Activated CD4-positive, alpha-beta T cell treated with anti-CD3 and anti-CD28 coated beads, Interleukin-2, amount 50 U/mL, for 48 hours (primary cell): Measurements from ENCODE around the gene OR2AK2.

ENCODE experiments used
- DNase-seq, 2 experiments: peaks; one replicate each; pipeline ENCODE4 v3.0.0-alpha.2; 2020

The OR2AK2 gene

GRCh38 chr1:247964933-247965332, at the start of gene OR2AK2:
TSS of gene OR2AK2 (plus strand) at chr1:247965233. CDS start at chr1:247965377, 144 bp downstream.
- DNase-seq = no peak

- no peak for DNase-seq
Observed at GRCh38 chr1:247919952-247920351, 45.1 kb upstream of the OR2AK2 start, which contains the start of gene OR2T8. TSS of gene OR2T8 (plus strand) at chr1:247920252. CDS start at chr1:247921018, 766 bp downstream.

DNA sequence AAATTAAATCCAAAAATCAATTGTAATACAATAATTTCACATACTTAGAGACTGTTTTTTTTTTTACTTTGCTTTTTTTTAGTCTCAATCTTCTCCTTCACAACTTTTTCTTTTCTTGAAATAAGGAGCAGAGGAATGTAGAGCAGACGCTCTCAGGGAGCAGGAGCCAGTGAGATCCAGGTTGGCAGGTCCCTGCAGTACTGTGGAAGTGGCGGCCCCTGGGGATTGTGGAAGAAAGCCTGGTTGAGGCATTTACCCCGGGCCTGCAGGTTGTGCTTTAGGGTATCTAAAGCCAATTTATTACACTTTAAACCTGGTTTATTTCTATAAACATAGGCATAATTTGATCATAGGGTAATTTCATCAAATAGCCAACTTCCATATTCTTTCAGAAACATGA, 41.1 kb upstream of the OR2AK2 start:
- DNase-seq = no peak

GRCh38 chr1:247924868-247925267, 40.2 kb upstream of the OR2AK2 start, which contains the start of gene OR2AJ1:
TSS of gene OR2AJ1 (plus strand) at chr1:247924889. CDS start at chr1:247933769, 8,880 bp downstream.
- no peak for DNase-seq

DNA sequence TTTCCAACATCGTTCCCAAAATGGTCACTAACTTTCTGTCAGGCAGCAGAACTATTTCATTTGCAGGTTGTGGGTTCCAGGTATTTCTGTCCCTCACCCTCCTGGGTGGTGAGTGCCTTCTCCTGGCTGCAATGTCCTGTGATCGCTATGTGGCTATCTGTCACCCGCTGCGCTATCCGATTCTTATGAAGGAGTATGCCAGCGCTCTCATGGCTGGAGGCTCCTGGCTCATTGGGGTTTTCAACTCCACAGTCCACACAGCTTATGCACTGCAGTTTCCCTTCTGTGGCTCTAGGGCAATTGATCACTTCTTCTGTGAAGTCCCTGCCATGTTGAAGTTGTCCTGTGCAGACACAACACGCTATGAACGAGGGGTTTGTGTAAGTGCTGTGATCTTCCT, 31.0 kb upstream of the OR2AK2 start:
- DNase-seq = no peak

- no peak for DNase-seq
Observed at GRCh38 chr1:247935781-247936180, 29.3 kb upstream of the OR2AK2 start.

DNA sequence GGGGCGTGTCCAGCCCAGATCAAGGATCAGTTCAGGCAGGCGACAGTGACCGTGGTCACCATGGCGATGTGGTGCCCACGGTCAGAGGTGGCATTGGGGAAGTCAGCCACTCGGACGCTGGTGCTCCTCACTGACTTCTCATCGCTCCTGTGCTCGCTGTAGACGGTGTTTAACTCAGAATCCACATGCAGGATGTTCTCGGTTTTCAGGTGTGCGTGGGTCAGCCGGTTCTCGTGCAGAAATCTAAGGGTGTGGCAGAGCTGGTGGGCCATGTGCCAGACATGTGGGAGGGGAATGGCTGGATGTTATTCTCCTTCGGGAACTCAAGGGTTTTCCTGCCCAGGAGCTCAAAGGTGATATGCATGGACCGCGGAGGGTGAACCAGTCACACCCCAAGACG, 28.6 kb upstream of the OR2AK2 start:
- DNase-seq = no peak

DNA sequence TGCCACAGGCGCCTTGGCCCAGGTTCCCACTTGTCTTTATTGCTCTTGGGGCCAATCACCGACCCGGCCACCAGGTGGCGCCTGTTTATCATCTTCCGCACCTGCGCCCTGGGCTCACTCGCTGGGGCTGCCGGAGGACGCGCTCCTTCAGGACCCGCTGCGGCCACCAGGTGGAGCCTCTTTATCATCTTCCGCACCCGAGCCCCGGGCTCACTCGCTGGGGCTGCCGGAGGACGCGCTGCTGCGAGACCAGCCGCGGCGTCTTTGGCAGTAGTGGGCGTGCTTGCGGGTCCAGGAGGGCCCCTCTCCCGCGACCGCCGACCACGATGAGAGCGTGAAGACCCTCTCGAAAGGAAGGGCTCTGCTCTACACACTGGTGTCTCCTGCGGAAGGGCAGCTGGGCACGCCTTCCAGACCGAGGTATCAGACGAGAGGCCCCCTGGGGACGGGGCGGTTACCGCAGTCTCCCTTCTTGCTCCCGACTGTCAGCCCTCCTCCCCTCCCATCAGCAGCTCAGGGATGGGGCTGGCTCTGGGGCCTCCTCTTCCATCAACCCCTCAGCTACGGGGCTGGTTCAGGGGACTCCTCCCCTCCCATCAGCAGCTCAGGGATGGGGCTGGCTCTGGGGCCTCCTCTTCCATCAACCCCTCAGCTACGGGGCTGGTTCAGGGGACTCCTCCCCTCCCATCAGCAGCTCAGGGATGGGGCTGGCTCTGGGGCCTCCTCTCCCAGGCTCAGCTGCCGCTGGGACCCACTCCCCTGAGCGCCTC, 27.9 kb upstream of the OR2AK2 start:
- peak; percentile 71 to 74 for DNase-seq

DNA sequence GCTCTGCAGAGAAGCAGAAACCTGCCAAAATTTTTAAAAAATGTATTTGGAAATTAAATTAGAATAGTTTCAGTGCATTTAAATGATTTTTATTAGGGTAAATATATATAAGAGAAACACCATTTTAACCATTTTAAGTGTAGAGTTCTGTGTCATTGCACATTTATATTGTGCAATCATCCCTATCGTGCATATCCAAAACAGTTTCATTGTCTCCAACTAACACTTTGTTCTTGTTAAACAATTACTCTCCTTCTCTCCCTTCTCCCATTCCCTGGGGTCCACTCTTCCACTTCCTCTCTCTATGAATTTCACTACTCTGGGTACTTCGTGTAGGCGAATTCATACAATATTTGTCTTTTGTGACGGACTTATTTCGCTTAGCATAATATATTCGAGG, 22.4 kb upstream of the OR2AK2 start:
- DNase-seq = no peak

- no peak for DNase-seq
Observed at GRCh38 chr1:247948558-247948957, 16.5 kb upstream of the OR2AK2 start, which contains the start of gene OR2L8. TSS of gene OR2L8 (plus strand) at chr1:247948858. CDS start at chr1:247948858, 0 bp downstream.

DNA sequence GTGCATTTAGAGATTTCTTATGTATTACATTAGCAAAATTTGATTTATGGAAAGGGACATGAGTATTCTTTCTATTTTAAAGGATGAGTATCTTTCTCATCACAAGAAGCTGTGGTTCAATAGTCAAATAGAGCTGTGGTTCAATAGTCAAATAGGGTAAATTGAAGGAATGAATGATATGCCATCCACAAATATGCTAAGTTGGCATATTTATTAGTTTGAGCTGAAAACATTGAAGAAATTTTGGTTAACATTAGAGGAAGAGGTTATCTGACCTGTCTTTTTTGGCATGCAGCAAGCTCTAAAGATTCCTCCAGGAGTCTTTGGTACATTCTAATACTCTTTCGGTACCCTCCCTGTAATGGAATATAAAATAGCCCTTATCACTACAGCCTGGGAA, 11.6 kb upstream of the OR2AK2 start:
- DNase-seq = no peak

GRCh38 chr1:247961791-247962190, 3.2 kb upstream of the OR2AK2 start:
- no peak for DNase-seq

DNA sequence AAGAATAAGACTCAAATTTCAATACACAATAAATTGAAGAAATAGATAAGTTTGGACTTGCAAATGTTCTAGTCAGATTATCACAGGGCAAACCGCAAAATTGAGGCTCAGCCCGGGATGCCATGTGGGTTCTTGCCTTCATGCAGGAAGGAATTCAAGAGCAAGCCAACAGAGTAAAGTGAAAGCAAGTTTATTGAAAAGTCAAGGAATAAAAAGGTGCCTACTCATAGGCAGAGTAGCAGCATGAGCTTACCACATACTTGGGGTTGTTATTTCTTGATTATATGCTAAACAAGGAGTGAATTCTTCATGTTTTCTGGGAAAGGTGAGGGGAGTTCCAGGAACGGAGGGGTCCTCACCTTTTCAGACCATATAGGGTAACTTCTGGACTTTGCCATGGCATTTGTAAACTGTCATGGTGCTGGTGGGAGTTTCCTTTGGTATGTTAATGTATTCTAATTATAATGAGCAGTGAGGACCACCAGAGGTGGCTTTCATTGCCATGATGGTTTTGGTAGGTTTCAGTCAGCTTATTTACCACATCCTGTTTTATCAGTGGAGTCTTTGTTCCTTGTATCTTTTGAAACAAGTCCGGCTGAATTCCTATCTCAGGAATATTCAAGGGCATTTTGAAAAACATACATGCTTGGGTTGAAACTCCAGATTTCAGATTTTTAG, 2.0 kb upstream of the OR2AK2 start:
- no peak for DNase-seq

- DNase-seq = no peak
Observed at GRCh38 chr1:247966532-247967204, 1.6 kb downstream of the OR2AK2 start.

GRCh38 chr1:247992986-247993385, 28.0 kb downstream of the OR2AK2 start:
- DNase-seq = no peak

DNA sequence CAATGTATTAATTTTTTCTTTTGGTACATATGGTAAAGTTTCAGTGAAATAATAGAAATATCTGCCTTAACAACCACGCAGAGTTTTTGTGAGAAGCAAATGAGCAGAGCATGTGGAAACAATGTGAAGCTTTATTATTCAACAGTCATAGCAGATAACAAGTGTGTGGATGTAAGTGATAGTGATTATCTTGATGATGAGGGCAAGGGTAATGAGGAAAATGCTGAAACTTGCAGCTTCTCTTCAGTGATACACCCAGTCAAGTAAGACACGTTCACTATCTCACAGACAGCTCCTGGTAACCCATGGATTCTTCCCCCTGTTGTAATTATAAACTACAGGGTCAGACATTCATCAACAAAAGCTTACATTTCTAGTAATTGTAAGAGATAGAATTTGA, 33.8 kb downstream of the OR2AK2 start:
- DNase-seq = no peak

- no peak for DNase-seq
Observed at GRCh38 chr1:248000169-248000568, 35.1 kb downstream of the OR2AK2 start.

GRCh38 chr1:248007778-248008177, 42.7 kb downstream of the OR2AK2 start:
- no peak for DNase-seq

GRCh38 chr1:248009681-248010080, 44.6 kb downstream of the OR2AK2 start:
- DNase-seq = no peak

DNA sequence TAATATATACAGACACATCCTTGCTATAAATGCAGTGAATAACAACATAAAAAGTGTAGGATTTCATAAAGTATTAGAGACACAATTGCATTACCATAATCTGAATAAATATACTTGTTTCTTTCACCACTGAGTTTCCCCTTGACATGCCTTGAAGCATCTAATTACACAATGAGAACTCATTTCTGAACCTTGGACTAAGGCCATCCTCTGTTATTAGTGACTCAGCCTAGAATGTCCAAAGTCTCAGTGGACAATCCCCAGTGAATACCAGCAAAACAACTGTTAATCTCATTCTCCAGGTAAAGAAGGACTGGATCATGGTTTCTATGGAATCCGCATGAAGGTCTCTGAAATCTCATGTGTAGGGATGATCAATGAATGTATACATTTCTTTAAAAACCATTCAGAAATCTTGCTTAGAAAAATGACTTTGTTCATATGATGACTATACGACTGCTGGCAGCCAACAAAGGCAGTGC, 48.2 kb downstream of the OR2AK2 start, which contains the start of gene OR2L5:
OR2L5 (plus strand) TSS at position 432 of the 482 bp plus-strand sequence. CDS start 8,288 bp downstream, outside the sequence.
- DNase-seq = no peak

GRCh38 chr1:248015803-248016202, 50.8 kb downstream of the OR2AK2 start:
- no peak for DNase-seq
